K562 (cell line): ENCODE results near the gene TRANK1. TPM values are rescaled to one million over a fixed set of nuclear protein-coding genes. Genes with fewer than 3 reads are reported as not detected.
A peak's percentile ranks its signal among the peaks of the same experiment; 100 is the strongest.

Source experiments
- ATAC-seq: fragments of 200-7000 bp; cut with Tn5 transposase; 3 replicates; pipeline ENCODE4 v1.9.1; 2020; ENCODE audit warnings: moderate library complexity
- BruUV-seq: library from RNA; stranded (reverse); fragments of 400-500 nt; replicated peaks from 2 replicates; lab custom pipeline; 2021; lab: Mats Ljungman, UMichigan
- CTCF ChIA-PET: fragments of 300-600 bp; formaldehyde crosslinking; extraction: SDS; loops from one replicate; lab custom pipeline; 2021; ENCODE audit warnings: low intra/inter-chr PET ratio; lab: Yijun Ruan, JAX
- POLR2A ChIA-PET: fragments of 300-600, 350-650 bp; sonication (Branson Sonifier 250); formaldehyde crosslinking; extraction: SDS; loops from one replicate; lab custom pipeline; 2021; ENCODE audit warnings: antibody characterized with exemption, inconsistent platforms; lab: Yijun Ruan, JAX
- DNase-seq, 4 experiments: peaks; one replicate each; pipeline versions ENCODE4 v3.0.0 to v3.0.0-alpha.2; 2011 to 2018; ENCODE audit warnings: low spot score in 3 of 4, mixed read lengths in 3 of 4; ENCODE audit errors: extremely low read depth in 1 of 4
- FAIRE-seq: peaks from 2 replicates; lab custom pipeline; 2011; peaks lifted over from hg19 to GRCh38; lab: Jason Lieb, UNC
- H2AFZ ChIP-seq: 2 replicates; pipeline ENCODE4 v1.6.0; 2011; ENCODE audit warnings: low read depth, low read length, control low read depth, inconsistent platforms
- H3K27ac ChIP-seq: fragments of 200-600 bp; 3 replicates; pipeline ENCODE4 v1.8.0; 2011; ENCODE audit warnings: low read depth, mild to moderate bottlenecking, control low read depth, inconsistent platforms, low read length, moderate library complexity, mixed read lengths; ENCODE audit errors: extremely low read depth
- H3K27me3 ChIP-seq, 2 experiments: fragments of 300-600 bp in 1 of 2; 2 replicates in 1 of 2; 3 replicates in 1 of 2; pipeline versions ENCODE4 v1.6.0 to v1.8.0; 2011; ENCODE audit warnings: inconsistent platforms in 2 of 2, low read length in 2 of 2, mild to moderate bottlenecking in 1 of 2, mixed read lengths in 1 of 2, moderate library complexity in 1 of 2; ENCODE audit not compliant: control insufficient read depth in 2 of 2, insufficient read depth in 2 of 2
- H3K36me3 ChIP-seq: fragments of 300-600 bp; 3 replicates; pipeline ENCODE4 v1.8.0; 2011; ENCODE audit warnings: mild to moderate bottlenecking, low read length, inconsistent platforms; ENCODE audit not compliant: control insufficient read depth, insufficient read depth
- H3K4me1 ChIP-seq, 2 experiments: fragments of 200-600 bp in 1 of 2; replicated peaks in 1 of 2; 2 replicates in 1 of 2; 3 replicates in 1 of 2; pipeline versions ENCODE4 v1.5.1 to v1.8.0; 2011; ENCODE audit warnings: inconsistent platforms in 2 of 2, low read length in 2 of 2, mild to moderate bottlenecking in 1 of 2, mixed read lengths in 1 of 2, moderate library complexity in 1 of 2; ENCODE audit not compliant: control insufficient read depth in 2 of 2, insufficient read depth in 2 of 2
- H3K4me2 ChIP-seq: 2 replicates; pipeline ENCODE4 v1.6.1; 2011; ENCODE audit warnings: low read length, control low read depth, inconsistent platforms, mixed read lengths; ENCODE audit not compliant: insufficient read depth
- H3K4me3 ChIP-seq: fragments of 200-600 bp; sonication (generic), shearing (Covaris generic); 2 replicates; pipeline ENCODE4 v1.5.1; 2016; ENCODE audit warnings: control low read depth, inconsistent platforms
- H3K79me2 ChIP-seq: fragments of 200-600 bp; 3 replicates; pipeline ENCODE4 v1.8.0; 2011; ENCODE audit warnings: low read length, inconsistent platforms; ENCODE audit not compliant: control insufficient read depth, insufficient read depth
- H3K9ac ChIP-seq, 2 experiments: 2 replicates each; pipeline versions ENCODE4 v1.6.0 to v1.6.1; 2011; ENCODE audit warnings: low read depth in 2 of 2, low read length in 2 of 2, control low read depth in 1 of 2, inconsistent platforms in 1 of 2, mild to moderate bottlenecking in 1 of 2, mixed read lengths in 1 of 2; ENCODE audit not compliant: insufficient read depth in 1 of 2
- H3K9me1 ChIP-seq: one replicate; pipeline ENCODE4 v1.6.0; 2011; ENCODE audit warnings: inconsistent platforms, mild to moderate bottlenecking, low read length, moderate library complexity; ENCODE audit not compliant: control insufficient read depth, insufficient read depth
- H3K9me3 ChIP-seq: replicated peaks from 2 replicates; pipeline ENCODE4 v1.5.1; 2011; ENCODE audit warnings: low read depth, low read length, inconsistent platforms; ENCODE audit not compliant: control insufficient read depth, insufficient read depth
- H4K20me1 ChIP-seq: replicated peaks from 2 replicates; pipeline ENCODE4 v1.6.1; 2011; ENCODE audit warnings: low read length, inconsistent platforms, mixed read lengths; ENCODE audit not compliant: control insufficient read depth, insufficient read depth
- CTBP1 ChIP-seq: fragments of 450-650 bp; IDR thresholded peaks from 2 replicates; pipeline ENCODE4 v1.6.1; 2016; ENCODE audit warnings: borderline replicate concordance
- CTCF ChIP-seq, 3 experiments: IDR thresholded peaks in 2 of 3; conservative IDR thresholded peaks in 1 of 3; 2 replicates each; pipeline ENCODE4 v1.5.1; 2011 to 2012; ENCODE audit warnings: low read length in 3 of 3, mild to moderate bottlenecking in 3 of 3, control low read depth in 2 of 3, improper control_type of control experiment in 1 of 3, inconsistent platforms in 1 of 3, low read depth in 1 of 3, mixed read lengths in 1 of 3, moderate library complexity in 1 of 3; ENCODE audit not compliant: insufficient read depth in 2 of 3
- KDM1A ChIP-seq, 2 experiments: fragments of 450-650 bp; IDR thresholded peaks; 2 replicates each; pipeline ENCODE4 v1.6.1; 2016; ENCODE audit warnings: mild to moderate bottlenecking in 2 of 2
- NR0B1 ChIP-seq: fragments of 450-650 bp; IDR thresholded peaks from one replicate; pipeline ENCODE4 v1.6.1; 2018; ENCODE audit warnings: mild to moderate bottlenecking, moderate library complexity; ENCODE audit not compliant: partially characterized antibody
- PCBP1 ChIP-seq: fragments of 200-400 bp; formaldehyde crosslinking; IDR thresholded peaks from 2 replicates; pipeline ENCODE4 v1.6.1; 2018; ENCODE audit warnings: mild to moderate bottlenecking, low read depth, low read length; ENCODE audit not compliant: poor library complexity, severe bottlenecking
- RAD21 ChIP-seq, 2 experiments: fragments of 250-450 bp in 1 of 2; fragments of 450-650 bp in 1 of 2; sonication (Bioruptor Pico) in 1 of 2; formaldehyde crosslinking in 1 of 2; IDR thresholded peaks in 1 of 2; conservative IDR thresholded peaks in 1 of 2; 2 replicates each; pipeline versions ENCODE4 v1.4.0 to v1.8.0; 2020 to 2022; ENCODE audit warnings: mild to moderate bottlenecking in 2 of 2, moderate library complexity in 1 of 2
- RCOR1 ChIP-seq, 2 experiments: IDR thresholded peaks; 2 replicates each; pipeline ENCODE4 v1.6.1; 2012; ENCODE audit warnings: low read depth in 2 of 2, low read length in 2 of 2, borderline replicate concordance in 1 of 2, improper control_type of control experiment in 1 of 2
- RFX1 ChIP-seq: fragments of 450-650 bp; IDR thresholded peaks from 2 replicates; pipeline ENCODE4 v1.6.1; 2016; ENCODE audit warnings: mild to moderate bottlenecking, moderate library complexity
- SMC3 ChIP-seq: conservative IDR thresholded peaks from 2 replicates; pipeline ENCODE4 v1.6.1; 2011; ENCODE audit warnings: low read depth, low read length, improper control_type of control experiment; ENCODE audit not compliant: insufficient read depth
- STAG1 ChIP-seq: sonication (generic); formaldehyde crosslinking; IDR thresholded peaks from 2 replicates; pipeline ENCODE4 v1.5.0; 2020; ENCODE audit warnings: missing genetic modification reagents, borderline replicate concordance
- ZNF764 ChIP-seq: fragments of 250-450 bp; sonication (Bioruptor Pico); IDR thresholded peaks from 2 replicates; pipeline ENCODE4 v1.4.0; 2020; ENCODE audit warnings: low read depth, mild to moderate bottlenecking, moderate library complexity
- WGBS: fragments of 100-300 bp; shearing (Covaris generic); methylation state at CpG from one replicate; pipeline ENCODE4 v1.1.6; 2016; ENCODE audit warnings: low coverage, mixed read lengths; ENCODE audit not compliant: insufficient coverage; ENCODE audit errors: missing lambda C conversion rate; 5-methylcytosine and 5-hydroxymethylcytosine counted together
- in situ Hi-C: fragments of 300-500 bp; cut with MboI; formaldehyde crosslinking; loops from 4 replicates; pipeline ENCODE4 v1.15.0; 2018; ENCODE audit warnings: inconsistent platforms, mixed read lengths
- intact Hi-C: fragments of 100-400 bp; cut with micrococcal nuclease; formaldehyde crosslinking; loops from 2 replicates; pipeline ENCODE4 v1.14.2; 2022
- polyA plus RNA-seq, 8 experiments: library from polyadenylated mRNA; depleted of rRNA in 4 of 8; stranded (reverse) in 5 of 8; unstranded in 3 of 8; fragments of >200 nt; fragmentation: Nextera tagmentation in 2 of 8; fragmentation: Illumina TruSeq in 1 of 8; extraction: Ambion mirVana in 2 of 8; extraction: Trizol in 1 of 8; gene quantifications; 2 replicates each; pipeline versions ENCODE4 v1.2.1 to v1.2.3, GENCODE V29; 2011 to 2014; ENCODE audit warnings: inconsistent platforms in 1 of 8, missing spikeins in 1 of 8
- total RNA-seq, 7 experiments: library from RNA; depleted of rRNA in 6 of 7; stranded (reverse); fragments of >200 nt in 6 of 7; fragmentation: Illumina TruSeq in 2 of 7; extraction: Trizol in 2 of 7; gene quantifications; 2 replicates each; pipeline versions ENCODE4 v1.2.1 to v1.2.3, GENCODE V29; 2011 to 2021; ENCODE audit warnings: low replicate concordance in 1 of 7
- TF ChIP-seq, protein P1 (sequence below): fragments of 450-650 bp; formaldehyde crosslinking; IDR thresholded peaks from 2 replicates; pipeline ENCODE4 v1.4.0; 2020; ENCODE audit warnings: mild to moderate bottlenecking, moderate library complexity

Gene TRANK1
- total and polyA plus RNA-seq, 9 of the 15 experiments (the other 6 are each of a cell fraction or from before 2014, with no cell fraction given): 0.41 to 5.3 (median 2.1) TPM

DNA sequence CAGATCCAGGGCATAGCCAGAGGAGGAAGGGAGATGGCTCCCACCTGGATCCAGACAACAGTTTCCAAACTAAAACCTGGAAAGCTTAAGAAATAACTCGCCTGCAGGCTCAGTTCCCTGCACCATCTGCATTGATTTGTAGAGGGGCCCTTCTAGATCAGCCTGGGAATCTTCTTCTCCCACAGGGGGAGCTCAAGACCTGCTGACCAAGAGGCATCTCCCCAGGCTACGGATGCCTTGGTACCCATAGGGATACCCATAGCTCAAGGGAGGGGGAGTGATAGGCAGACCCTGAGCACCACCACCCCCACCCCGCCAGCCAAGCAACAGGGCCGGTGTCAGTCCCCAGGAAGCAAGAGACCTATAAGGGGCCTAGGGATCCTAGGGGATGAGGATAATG, 152.5 kb downstream of the TRANK1 start:
- ChIA-PET POLR2A (interaction anchor here (0.5 kb wide), 1 partner anchor 10 kb away, joined by 3 read pairs; no protein-coding TSS in a partner anchor), CTCF (interaction anchor here (1.3 kb wide), 1 partner anchor 77 kb away, joined by 4 read pairs; no protein-coding TSS in a partner anchor)
- BruUV-seq: no TSS peak
- Histone ChIP-seq H3K36me3 (no peaks in the 10 kb centered on the region), H3K4me1 (no peaks in the 10 kb centered on the region), H3K9me1 (no peaks in the 10 kb centered on the region), H4K20me1 (no peaks in the 10 kb centered on the region), H3K27ac (no peak overlapping the region), H2AFZ (no peak overlapping the region), H3K4me2 (no peak overlapping the region), H3K9ac (no peak overlapping the region), H3K27me3 (peaks cover 0 to 2% of the 10 kb centered on the region in 2 experiments; a peak in 1 of 5 replicates), H3K79me2 (no peaks in the 10 kb centered on the region), H3K4me3 (no peak overlapping the region), H3K9me3 (no peaks in the 10 kb centered on the region)
- intact Hi-C loops: loop anchor here (1.0 kb wide), 2 partner anchors 77 to 166 kb away; no protein-coding TSS in a partner anchor
- DNase-seq (peak; percentile 57 to 66 (median 62)), ATAC-seq (peak; percentile 96), FAIRE-seq (peak; percentile 70)
- in situ Hi-C loops: no loop called here
- 3% methylated on average over 4 of the region's 4 CpGs for WGBS
- TF ChIP-seq STAG1 (CRISPR knock-in tag) (peak; percentile 28; the same call in 1 of the 2 replicates), RCOR1 (IDR thresholded peaks at IDR 0.05; ENCODE audit: borderline replicate concordance in 1 of 2, low read depth in 2 of 2, low read length in 2 of 2) (peak in 1 of 2 experiments; percentile 63; a peak in 2 of 4 replicates), SMC3 (peak; percentile 86), NR0B1 (no peak), PCBP1 (no peak), RAD21 (CRISPR knock-in tag; conservative IDR thresholded peaks at IDR 0.05 in 1 of 2, IDR thresholded peaks at IDR 0.05 in 1 of 2) (peak; percentile 81 to 85), KDM1A (IDR thresholded peaks at IDR 0.05) (peak in 1 of 2 experiments; percentile 17; a peak in 1 of 4 replicates), CTBP1 (peak; percentile 43; the same call in 1 of the 2 replicates), ZNF764 (CRISPR knock-in tag) (no peak), CTCF (IDR thresholded peaks at IDR 0.05 in 2 of 3, conservative IDR thresholded peaks at IDR 0.05 in 1 of 3; ENCODE audit: insufficient read depth in 2 of 3, low read depth in 1 of 3, low read length in 3 of 3) (peak; percentile 74 to 87 (median 74)), RFX1 (peak; percentile 27; the same call in 1 of the 2 replicates)
- TF ChIP-seq, protein P1, sequence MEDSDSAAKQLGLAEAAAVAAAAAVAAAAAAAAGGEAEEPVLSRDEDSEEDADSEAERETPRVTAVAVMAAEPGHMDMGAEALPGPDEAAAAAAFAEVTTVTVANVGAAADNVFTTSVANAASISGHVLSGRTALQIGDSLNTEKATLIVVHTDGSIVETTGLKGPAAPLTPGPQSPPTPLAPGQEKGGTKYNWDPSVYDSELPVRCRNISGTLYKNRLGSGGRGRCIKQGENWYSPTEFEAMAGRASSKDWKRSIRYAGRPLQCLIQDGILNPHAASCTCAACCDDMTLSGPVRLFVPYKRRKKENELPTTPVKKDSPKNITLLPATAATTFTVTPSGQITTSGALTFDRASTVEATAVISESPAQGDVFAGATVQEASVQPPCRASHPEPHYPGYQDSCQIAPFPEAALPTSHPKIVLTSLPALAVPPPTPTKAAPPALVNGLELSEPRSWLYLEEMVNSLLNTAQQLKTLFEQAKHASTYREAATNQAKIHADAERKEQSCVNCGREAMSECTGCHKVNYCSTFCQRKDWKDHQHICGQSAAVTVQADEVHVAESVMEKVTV (CRISPR knock-in tag): peak; percentile 70
